Eye (tissue), 1 donor: ENCODE measurements around the gene UVRAG.

Experiments used
- DNase-seq: peaks from one replicate; pipeline ENCODE4 v3.0.0-alpha.2; 2015

Gene UVRAG

GRCh38 chr11:75784085-75784478 lies 30.9 kb upstream of the UVRAG start:
- DNase-seq, result no peak

- no peak for DNase-seq
Measured at GRCh38 chr11:75784506-75784905, 30.5 kb upstream of the UVRAG start.

- no peak for DNase-seq
Measured at GRCh38 chr11:75785187-75785586, 29.8 kb upstream of the UVRAG start.

- DNase-seq, result peak; percentile 26
Measured at GRCh38 chr11:75786101-75786736, 28.8 kb upstream of the UVRAG start.

GRCh38 chr11:75789521-75789920 lies 25.5 kb upstream of the UVRAG start:
- DNase-seq, result no peak

GRCh38 chr11:75790986-75791385 lies 24.0 kb upstream of the UVRAG start:
- DNase-seq, result no peak

- no peak for DNase-seq
Measured at GRCh38 chr11:75792127-75792731, 22.8 kb upstream of the UVRAG start.

- DNase-seq, result no peak
Measured at GRCh38 chr11:75792997-75793800, 21.8 kb upstream of the UVRAG start.

- no peak for DNase-seq
Measured at GRCh38 chr11:75793966-75794365, 21.0 kb upstream of the UVRAG start.

- no peak for DNase-seq
Measured at GRCh38 chr11:75795276-75796090, 19.5 kb upstream of the UVRAG start.

GRCh38 chr11:75796091-75796435 lies 18.9 kb upstream of the UVRAG start:
- DNase-seq, result no peak

- no peak for DNase-seq
Measured at GRCh38 chr11:75797116-75797515, 17.9 kb upstream of the UVRAG start.

- no peak for DNase-seq
Measured at GRCh38 chr11:75797792-75798191, 17.2 kb upstream of the UVRAG start.

- no peak for DNase-seq
Measured at GRCh38 chr11:75800136-75800675, 14.8 kb upstream of the UVRAG start.

GRCh38 chr11:75800728-75801361 lies 14.2 kb upstream of the UVRAG start:
- DNase-seq, result no peak

GRCh38 chr11:75801362-75802020 lies 13.5 kb upstream of the UVRAG start:
- no peak for DNase-seq

- DNase-seq, result no peak
Measured at GRCh38 chr11:75802021-75802912, 12.7 kb upstream of the UVRAG start.

GRCh38 chr11:75802913-75803820 lies 11.8 kb upstream of the UVRAG start:
- DNase-seq, result peak; percentile 93

- no peak for DNase-seq
Measured at GRCh38 chr11:75809111-75809510, 5.9 kb upstream of the UVRAG start.

- DNase-seq, result no peak
Measured at GRCh38 chr11:75809991-75810390, 5.0 kb upstream of the UVRAG start.
